Measurements from ENCODE around the gene FGF6.

FGF6 gene

GRCh38 chr12:4395818-4396217, 49.8 kb downstream of the FGF6 start:
- Histone ChIP-seq H3K9ac (ENCODE audit: low read depth, low read length, poor library complexity, severe bottlenecking) (no peak overlapping the region), H3K4me3 (ENCODE audit: low read length, poor library complexity, severe bottlenecking) (no peak overlapping the region), H3K79me2 (ENCODE audit: insufficient read depth, low read length) (no peaks in the 10 kb centered on the region), H3F3A (ENCODE audit: low read depth) (no peaks in the 10 kb centered on the region), H3K4me2 (ENCODE audit: low read depth, low read length, poor library complexity, severe bottlenecking) (no peak overlapping the region), H3K9me2 (replicated peaks; ENCODE audit: low read depth, low read length) (no peaks in the 10 kb centered on the region), H4K20me1 (ENCODE audit: insufficient read depth, low read length, poor library complexity, severe bottlenecking) (no peaks in the 10 kb centered on the region), H3K27me3 (ENCODE audit: insufficient read depth, low read length, poor library complexity, severe bottlenecking) (no peaks in the 10 kb centered on the region), H2AFZ (ENCODE audit: low read length) (no peak overlapping the region), H3K36me3 (ENCODE audit: insufficient read depth, low read length) (no peaks in the 10 kb centered on the region), H3K4me1 (ENCODE audit: insufficient read depth, low read length, poor library complexity, severe bottlenecking) (no peaks in the 10 kb centered on the region), H3K9me3 (ENCODE audit: insufficient read depth, low read depth, low read length) (no peaks in the 10 kb centered on the region)
- TF ChIP-seq, protein P1, sequence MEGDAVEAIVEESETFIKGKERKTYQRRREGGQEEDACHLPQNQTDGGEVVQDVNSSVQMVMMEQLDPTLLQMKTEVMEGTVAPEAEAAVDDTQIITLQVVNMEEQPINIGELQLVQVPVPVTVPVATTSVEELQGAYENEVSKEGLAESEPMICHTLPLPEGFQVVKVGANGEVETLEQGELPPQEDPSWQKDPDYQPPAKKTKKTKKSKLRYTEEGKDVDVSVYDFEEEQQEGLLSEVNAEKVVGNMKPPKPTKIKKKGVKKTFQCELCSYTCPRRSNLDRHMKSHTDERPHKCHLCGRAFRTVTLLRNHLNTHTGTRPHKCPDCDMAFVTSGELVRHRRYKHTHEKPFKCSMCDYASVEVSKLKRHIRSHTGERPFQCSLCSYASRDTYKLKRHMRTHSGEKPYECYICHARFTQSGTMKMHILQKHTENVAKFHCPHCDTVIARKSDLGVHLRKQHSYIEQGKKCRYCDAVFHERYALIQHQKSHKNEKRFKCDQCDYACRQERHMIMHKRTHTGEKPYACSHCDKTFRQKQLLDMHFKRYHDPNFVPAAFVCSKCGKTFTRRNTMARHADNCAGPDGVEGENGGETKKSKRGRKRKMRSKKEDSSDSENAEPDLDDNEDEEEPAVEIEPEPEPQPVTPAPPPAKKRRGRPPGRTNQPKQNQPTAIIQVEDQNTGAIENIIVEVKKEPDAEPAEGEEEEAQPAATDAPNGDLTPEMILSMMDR (conservative IDR thresholded peaks at IDR 0.05; ENCODE audit: low read length), result no peak
- TF ChIP-seq EZH2phosphoT487 (IDR thresholded peaks at IDR 0.05; ENCODE audit: borderline replicate concordance), result no peak

- no peak for TF ChIP-seq EZH2phosphoT487 (IDR thresholded peaks at IDR 0.05; ENCODE audit: borderline replicate concordance)
- TF ChIP-seq, protein P1 (conservative IDR thresholded peaks at IDR 0.05; ENCODE audit: low read length), result no peak
- Histone ChIP-seq H3K4me1 (ENCODE audit: insufficient read depth, low read length, poor library complexity, severe bottlenecking) (no peaks in the 10 kb centered on the region), H3K79me2 (ENCODE audit: insufficient read depth, low read length) (no peaks in the 10 kb centered on the region), H2AFZ (ENCODE audit: low read length) (no peak overlapping the region), H3K4me2 (ENCODE audit: low read depth, low read length, poor library complexity, severe bottlenecking) (no peak overlapping the region), H3K9me3 (ENCODE audit: insufficient read depth, low read depth, low read length) (no peaks in the 10 kb centered on the region), H4K20me1 (ENCODE audit: insufficient read depth, low read length, poor library complexity, severe bottlenecking) (no peaks in the 10 kb centered on the region), H3K36me3 (ENCODE audit: insufficient read depth, low read length) (no peaks in the 10 kb centered on the region), H3K9me2 (replicated peaks; ENCODE audit: low read depth, low read length) (no peaks in the 10 kb centered on the region), H3K9ac (ENCODE audit: low read depth, low read length, poor library complexity, severe bottlenecking) (no peak overlapping the region), H3K27me3 (ENCODE audit: insufficient read depth, low read length, poor library complexity, severe bottlenecking) (no peaks in the 10 kb centered on the region), H3F3A (ENCODE audit: low read depth) (no peaks in the 10 kb centered on the region), H3K4me3 (ENCODE audit: low read length, poor library complexity, severe bottlenecking) (no peak overlapping the region)
Observed at GRCh38 chr12:4393211-4393610, 52.4 kb downstream of the FGF6 start.

DNA sequence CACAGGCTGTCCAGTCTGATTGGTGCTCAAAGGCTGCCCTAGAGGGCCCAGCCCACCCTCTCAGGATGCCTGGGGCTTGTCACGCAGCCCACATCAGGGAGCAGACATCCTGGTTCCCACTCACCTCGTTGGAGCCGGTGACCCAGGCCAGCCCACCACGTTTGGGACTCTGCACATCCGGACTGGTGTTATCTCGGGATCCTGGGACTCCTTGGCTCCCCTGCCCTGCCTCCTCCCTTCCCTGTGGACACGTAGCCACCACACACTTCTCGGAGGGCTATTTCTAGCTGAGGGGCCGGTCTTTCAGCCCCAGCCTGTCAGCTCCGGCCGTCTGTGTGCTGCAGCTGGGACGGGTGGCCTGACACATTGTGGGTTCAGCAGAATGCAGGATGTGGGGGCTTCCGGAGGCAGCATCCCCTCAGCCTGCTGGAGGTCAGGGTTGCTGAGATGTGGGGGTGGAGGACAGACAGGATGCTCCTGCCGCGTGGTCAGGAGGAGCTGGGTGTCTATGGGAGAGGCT, 53.3 kb downstream of the FGF6 start:
- Histone ChIP-seq H3K9me2 (replicated peaks; ENCODE audit: low read depth, low read length) (no peaks in the 10 kb centered on the region), H3K4me3 (ENCODE audit: low read length, poor library complexity, severe bottlenecking) (no peak overlapping the region), H3K9me3 (ENCODE audit: insufficient read depth, low read depth, low read length) (no peaks in the 10 kb centered on the region), H3K9ac (ENCODE audit: low read depth, low read length, poor library complexity, severe bottlenecking) (no peak overlapping the region), H3K4me2 (ENCODE audit: low read depth, low read length, poor library complexity, severe bottlenecking) (no peak overlapping the region), H3F3A (ENCODE audit: low read depth) (no peaks in the 10 kb centered on the region), H2AFZ (ENCODE audit: low read length) (no peak overlapping the region), H3K4me1 (ENCODE audit: insufficient read depth, low read length, poor library complexity, severe bottlenecking) (no peaks in the 10 kb centered on the region), H3K79me2 (ENCODE audit: insufficient read depth, low read length) (no peaks in the 10 kb centered on the region), H3K36me3 (ENCODE audit: insufficient read depth, low read length) (no peaks in the 10 kb centered on the region), H3K27me3 (ENCODE audit: insufficient read depth, low read length, poor library complexity, severe bottlenecking) (no peaks in the 10 kb centered on the region), H4K20me1 (ENCODE audit: insufficient read depth, low read length, poor library complexity, severe bottlenecking) (no peaks in the 10 kb centered on the region)
- TF ChIP-seq, protein P1 (conservative IDR thresholded peaks at IDR 0.05; ENCODE audit: low read length), result no peak
- TF ChIP-seq EZH2phosphoT487 (IDR thresholded peaks at IDR 0.05; ENCODE audit: borderline replicate concordance), result no peak
